LNCAP (cell line): ENCODE results near the gene ABHD16A.

Experiments
- TF ChIP-seq, protein P1 (sequence below): fragments of 450-650 bp; IDR thresholded peaks from 2 replicates; pipeline ENCODE4 v1.5.1; 2017; ENCODE audit warnings: mild to moderate bottlenecking

Gene ABHD16A

DNA sequence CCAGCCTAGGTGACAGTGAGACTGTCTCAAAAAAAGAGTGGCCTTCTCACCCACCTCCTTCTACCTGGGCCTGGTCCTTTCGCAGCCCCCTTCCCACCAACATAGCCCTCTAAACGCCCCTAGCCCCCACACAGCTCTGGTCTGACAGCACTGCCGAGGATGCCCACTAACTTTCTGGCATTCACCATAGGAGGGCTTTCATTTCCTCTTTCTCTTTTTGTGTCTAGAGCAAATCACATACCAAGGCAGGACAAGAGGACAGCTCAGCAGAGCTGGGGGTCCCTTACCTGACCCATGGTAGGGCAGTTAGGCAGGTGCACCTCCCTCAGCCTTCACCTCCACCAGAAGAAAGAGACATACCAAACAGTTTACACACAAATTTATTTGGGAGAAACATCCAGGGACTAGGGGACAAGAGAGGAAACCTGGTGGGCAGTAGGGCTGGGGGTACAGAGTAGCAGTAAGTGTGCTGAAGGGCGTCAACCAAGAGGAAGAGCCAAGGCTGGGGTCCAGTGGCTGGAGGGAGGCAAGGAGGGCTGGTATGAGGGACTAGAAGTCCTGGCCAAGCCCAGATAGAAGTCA is 26.7 kb downstream of the ABHD16A start:
- TF ChIP-seq, protein P1, sequence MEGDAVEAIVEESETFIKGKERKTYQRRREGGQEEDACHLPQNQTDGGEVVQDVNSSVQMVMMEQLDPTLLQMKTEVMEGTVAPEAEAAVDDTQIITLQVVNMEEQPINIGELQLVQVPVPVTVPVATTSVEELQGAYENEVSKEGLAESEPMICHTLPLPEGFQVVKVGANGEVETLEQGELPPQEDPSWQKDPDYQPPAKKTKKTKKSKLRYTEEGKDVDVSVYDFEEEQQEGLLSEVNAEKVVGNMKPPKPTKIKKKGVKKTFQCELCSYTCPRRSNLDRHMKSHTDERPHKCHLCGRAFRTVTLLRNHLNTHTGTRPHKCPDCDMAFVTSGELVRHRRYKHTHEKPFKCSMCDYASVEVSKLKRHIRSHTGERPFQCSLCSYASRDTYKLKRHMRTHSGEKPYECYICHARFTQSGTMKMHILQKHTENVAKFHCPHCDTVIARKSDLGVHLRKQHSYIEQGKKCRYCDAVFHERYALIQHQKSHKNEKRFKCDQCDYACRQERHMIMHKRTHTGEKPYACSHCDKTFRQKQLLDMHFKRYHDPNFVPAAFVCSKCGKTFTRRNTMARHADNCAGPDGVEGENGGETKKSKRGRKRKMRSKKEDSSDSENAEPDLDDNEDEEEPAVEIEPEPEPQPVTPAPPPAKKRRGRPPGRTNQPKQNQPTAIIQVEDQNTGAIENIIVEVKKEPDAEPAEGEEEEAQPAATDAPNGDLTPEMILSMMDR, result no peak

DNA sequence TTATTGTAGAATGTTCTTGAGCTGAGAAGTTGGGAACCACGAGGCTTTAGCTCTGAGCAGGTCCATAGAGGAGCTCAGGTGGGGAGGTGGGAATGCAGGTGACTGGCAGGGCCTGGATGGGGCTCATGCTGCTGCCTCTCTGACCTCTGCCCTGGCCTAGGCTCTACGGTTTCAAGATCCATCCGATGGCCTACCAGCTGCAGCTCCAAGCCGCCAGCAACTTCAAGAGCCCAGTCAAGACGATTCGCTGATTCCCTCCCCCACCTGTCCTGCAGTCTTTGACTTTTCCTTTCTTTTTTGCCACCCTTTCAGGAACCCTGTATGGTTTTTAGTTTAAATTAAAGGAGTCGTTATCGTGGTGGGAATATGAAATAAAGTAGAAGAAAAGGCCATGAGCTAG is 33.4 kb downstream of the ABHD16A start, which contains the start of gene LY6G5B:
TSS of gene LY6G5B (plus strand) at position 301 of the 400 bp plus-strand sequence. CDS start 975 bp downstream, outside the sequence.
- TF ChIP-seq, protein P1, result no peak

DNA sequence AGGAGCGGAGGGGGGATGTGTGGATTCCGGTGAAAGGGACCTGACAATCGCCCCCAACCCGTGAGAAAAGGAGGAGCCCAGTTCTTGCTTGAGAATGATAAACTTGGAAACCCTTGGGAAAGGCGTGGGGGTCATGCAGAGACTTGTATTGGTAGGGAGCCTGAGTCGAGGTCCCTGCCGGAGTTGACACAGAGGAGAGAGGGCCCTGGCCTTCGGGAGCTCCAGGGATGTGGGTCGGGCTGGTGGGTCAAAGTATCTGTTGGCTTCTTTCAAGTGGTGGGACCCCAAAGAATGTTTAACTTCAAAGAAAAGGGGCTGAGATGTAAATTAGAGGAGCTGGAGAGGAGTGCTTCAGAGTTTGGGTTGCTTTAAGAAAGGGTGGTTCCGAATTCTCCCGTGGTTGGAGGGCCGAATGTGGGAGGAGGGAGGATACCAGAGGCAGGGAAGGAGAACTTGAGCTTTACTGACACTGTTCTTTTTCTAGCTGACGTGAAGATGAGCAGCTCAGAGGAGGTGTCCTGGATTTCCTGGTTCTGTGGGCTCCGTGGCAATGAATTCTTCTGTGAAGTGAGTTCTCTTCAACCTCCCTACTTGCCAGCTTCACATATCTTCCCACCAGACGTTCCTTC is 36.7 kb downstream of the ABHD16A start:
- TF ChIP-seq, protein P1, result no peak

DNA sequence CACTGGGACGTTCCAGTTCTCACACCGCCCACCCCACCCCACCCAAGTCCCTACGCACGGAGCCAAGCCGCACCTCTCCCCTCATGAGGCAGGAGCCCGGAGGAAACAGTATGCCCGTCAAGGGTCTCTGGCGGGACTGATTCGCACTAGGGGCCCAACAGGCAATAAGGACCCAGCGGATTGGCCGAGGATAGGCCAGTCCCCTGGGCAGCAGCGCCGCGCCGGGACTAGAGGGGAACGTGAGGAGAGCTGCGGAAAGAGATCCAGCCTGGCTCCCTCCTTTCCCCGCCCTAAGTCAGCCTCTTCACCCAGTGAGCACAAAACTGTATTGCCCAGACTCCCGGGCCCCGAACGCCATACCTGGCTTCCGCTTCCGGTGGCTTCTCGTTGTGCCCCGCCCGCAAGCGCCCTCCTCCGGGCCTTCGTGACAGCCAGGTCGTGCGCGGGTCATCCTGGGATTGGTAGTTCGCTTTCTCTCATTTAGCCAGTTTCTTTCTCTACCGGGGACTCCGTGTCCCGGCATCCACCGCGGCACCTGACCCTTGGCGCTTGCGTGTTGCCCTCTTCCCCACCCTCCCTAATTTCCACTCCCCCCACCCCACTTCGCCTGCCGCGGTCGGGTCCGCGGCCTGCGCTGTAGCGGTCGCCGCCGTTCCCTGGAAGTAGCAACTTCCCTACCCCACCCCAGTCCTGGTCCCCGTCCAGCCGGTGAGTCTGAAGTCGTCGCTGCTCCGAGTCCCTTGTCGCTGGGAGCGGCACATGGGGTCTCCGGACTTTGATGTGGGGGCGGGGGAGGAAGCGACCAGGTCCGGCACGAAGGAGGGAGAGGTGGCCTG is 37.4 kb downstream of the ABHD16A start, which contains the start of gene CSNK2B:
TSS of gene CSNK2B (plus strand) at position 580 of the 836 bp plus-strand sequence. CDS start 752 bp downstream, outside the sequence.
- TF ChIP-seq, protein P1, result no peak

DNA sequence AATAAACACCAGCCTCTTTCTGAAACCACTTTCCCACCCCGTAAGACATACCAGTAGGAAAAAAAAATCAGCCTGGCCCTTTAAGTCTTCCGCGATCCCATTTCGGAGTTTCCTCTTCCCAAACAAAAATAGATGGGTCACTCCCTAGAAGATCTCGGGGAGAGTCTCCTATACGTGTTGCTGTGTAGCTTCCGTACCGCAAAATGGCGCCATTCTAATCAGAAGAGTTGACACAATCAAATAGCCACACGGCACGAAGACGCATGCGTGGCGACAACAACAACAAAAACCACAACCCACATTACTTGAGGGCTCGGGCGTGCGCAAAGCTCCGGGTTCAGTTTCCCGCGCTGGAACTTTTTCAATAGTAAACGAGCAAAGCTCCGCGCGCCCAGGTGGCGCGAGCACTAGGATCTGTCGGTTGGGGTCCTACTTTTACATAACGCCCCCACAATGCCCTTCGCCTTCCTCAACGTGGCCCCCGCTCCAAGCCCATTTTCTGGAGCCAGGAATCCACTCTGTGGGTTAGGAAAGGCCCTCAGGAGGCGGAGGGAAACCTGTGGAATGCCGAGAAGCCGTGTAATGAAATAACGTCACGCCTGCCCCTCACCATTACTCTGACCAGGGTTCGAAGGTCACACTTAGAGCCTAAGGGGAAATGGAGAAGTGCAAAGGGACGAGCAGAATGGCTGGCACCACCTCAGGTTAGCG is 38.2 kb downstream of the ABHD16A start, which contains the start of gene GPANK1:
TSS of gene GPANK1 (minus strand) at position 208 of the 711 bp plus-strand sequence. CDS start 519 bp downstream, outside the sequence.
- TF ChIP-seq, protein P1, result no peak

DNA sequence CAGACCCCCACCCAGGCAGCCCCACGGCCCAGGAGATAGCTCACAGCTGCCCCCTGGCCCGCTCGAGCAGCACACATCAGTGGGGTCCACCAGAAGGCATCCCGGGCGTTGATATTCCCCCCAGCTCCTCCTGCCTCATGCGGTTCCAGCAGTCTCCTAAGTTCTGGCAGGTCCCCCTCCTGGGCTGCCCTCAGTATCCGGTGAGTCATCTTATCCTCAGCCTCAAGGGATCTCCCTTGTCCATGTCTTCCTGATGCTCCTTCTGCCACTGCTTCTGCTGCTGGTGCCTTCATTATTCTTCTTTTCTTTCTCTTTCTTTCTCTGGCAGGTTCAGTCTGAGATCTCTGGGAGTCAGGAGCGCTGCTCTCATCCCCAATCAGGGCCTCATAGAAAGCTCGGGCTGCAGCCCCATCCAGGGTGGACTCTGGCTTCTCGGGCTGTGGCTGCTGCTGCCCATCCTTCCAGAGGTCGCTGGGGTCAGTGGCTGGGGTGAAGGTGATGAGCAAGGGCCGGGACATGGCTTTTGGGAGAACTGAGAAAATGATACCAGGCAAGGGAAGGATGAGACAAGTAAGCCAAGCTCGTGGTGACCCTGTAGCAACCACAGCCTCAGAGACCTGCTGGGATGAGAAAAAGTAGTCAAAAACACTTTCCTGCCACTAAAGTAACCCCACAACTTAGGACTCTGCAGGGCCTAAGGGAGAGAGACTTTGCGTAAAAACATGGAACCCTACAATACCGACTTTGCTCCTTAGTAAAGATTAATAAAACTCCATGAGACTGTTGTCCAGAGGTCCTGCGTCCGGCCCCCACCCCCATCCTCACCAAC is 38.9 kb downstream of the ABHD16A start:
- TF ChIP-seq, protein P1, result no peak
